IPS-15b (cell line): Measurements from ENCODE around the gene PA2G4.

Source experiments
- H3K27me3 ChIP-seq: one replicate; pipeline ENCODE4 v1.6.1; 2013; ENCODE audit warnings: low read length; ENCODE audit not compliant: control insufficient read depth, insufficient read depth
- H3K36me3 ChIP-seq: one replicate; pipeline ENCODE4 v1.6.1; 2013; ENCODE audit warnings: low read length; ENCODE audit not compliant: control insufficient read depth, insufficient read depth
- H3K4me1 ChIP-seq: one replicate; pipeline ENCODE4 v1.6.1; 2013; ENCODE audit warnings: mild to moderate bottlenecking, low read length; ENCODE audit not compliant: control insufficient read depth, insufficient read depth
- H3K4me3 ChIP-seq: one replicate; pipeline ENCODE4 v1.5.1; 2013; ENCODE audit warnings: low read depth, low read length
- H3K9ac ChIP-seq: one replicate; pipeline ENCODE4 v1.6.1; 2013; ENCODE audit warnings: low read depth, mild to moderate bottlenecking, low read length
- H3K9me3 ChIP-seq: one replicate; pipeline ENCODE4 v1.6.1; 2013; ENCODE audit warnings: mild to moderate bottlenecking, low read length; ENCODE audit not compliant: control insufficient read depth, insufficient read depth

The PA2G4 gene

GRCh38 chr12:56157201-56158028, 53.1 kb downstream of the PA2G4 start:
- peak overlapping the region; percentile 89 for H3K9ac ChIP-seq
- peaks cover 19% of the 10 kb centered on the region for H3K4me1 ChIP-seq
- peak overlapping the region; percentile 69 for H3K4me3 ChIP-seq
- no peaks in the 10 kb centered on the region for H3K9me3 ChIP-seq
- peaks cover 43% of the 10 kb centered on the region for H3K36me3 ChIP-seq
- H3K27me3 ChIP-seq = no peaks in the 10 kb centered on the region

- Histone ChIP-seq H3K9me3 (no peaks in the 10 kb centered on the region), H3K4me3 (peak within 1 kb of the TSS; percentile 98), H3K27me3 (no peaks in the 10 kb centered on the region), H3K9ac (peak within 1 kb of the TSS; percentile 96), H3K4me1 (peaks cover 21% of the 10 kb centered on the region), H3K36me3 (peaks cover 48% of the 10 kb centered on the region)
These were observed 53.9 kb downstream of the PA2G4 start, which contains the start of gene MYL6 for GRCh38 chr12:56158029-56158925. MYL6 (plus strand) TSS chr12:56158359; CDS start chr12:56158402, 43 bp downstream.

GRCh38 chr12:56158926-56159461, 54.6 kb downstream of the PA2G4 start:
- peaks cover 21% of the 10 kb centered on the region for H3K4me1 ChIP-seq
- no peaks in the 10 kb centered on the region for H3K27me3 ChIP-seq
- peaks cover 53% of the 10 kb centered on the region for H3K36me3 ChIP-seq
- peak overlapping the region; percentile 96 for H3K9ac ChIP-seq
- H3K4me3 ChIP-seq = peak overlapping the region; percentile 98
- no peaks in the 10 kb centered on the region for H3K9me3 ChIP-seq

- H3K4me1 ChIP-seq = peaks cover 21% of the 10 kb centered on the region
- no peaks in the 10 kb centered on the region for H3K27me3 ChIP-seq
- peak overlapping the region; percentile 30 for H3K9ac ChIP-seq
- H3K9me3 ChIP-seq = no peaks in the 10 kb centered on the region
- peaks cover 55% of the 10 kb centered on the region for H3K36me3 ChIP-seq
- H3K4me3 ChIP-seq = peak overlapping the region; percentile 98
These were observed 55.3 kb downstream of the PA2G4 start for GRCh38 chr12:56159482-56160192.

- H3K9me3 ChIP-seq = no peaks in the 10 kb centered on the region
- H3K4me3 ChIP-seq = peak overlapping the region; percentile 98
- peaks cover 57% of the 10 kb centered on the region for H3K36me3 ChIP-seq
- peak overlapping the region; percentile 8 for H3K9ac ChIP-seq
- peaks cover 21% of the 10 kb centered on the region for H3K4me1 ChIP-seq
- H3K27me3 ChIP-seq = no peaks in the 10 kb centered on the region
These were observed 55.9 kb downstream of the PA2G4 start for GRCh38 chr12:56160193-56160763.

GRCh38 chr12:56160894-56161689, 56.7 kb downstream of the PA2G4 start:
- peak overlapping the region; percentile 8 for H3K9ac ChIP-seq
- no peaks in the 10 kb centered on the region for H3K9me3 ChIP-seq
- H3K4me3 ChIP-seq = no peak overlapping the region
- H3K36me3 ChIP-seq = peaks cover 56% of the 10 kb centered on the region
- peaks cover 21% of the 10 kb centered on the region for H3K4me1 ChIP-seq
- H3K27me3 ChIP-seq = no peaks in the 10 kb centered on the region

- no peak overlapping the region for H3K4me3 ChIP-seq
- no peak overlapping the region for H3K9ac ChIP-seq
- peaks cover 56% of the 10 kb centered on the region for H3K36me3 ChIP-seq
- no peaks in the 10 kb centered on the region for H3K27me3 ChIP-seq
- peaks cover 21% of the 10 kb centered on the region for H3K4me1 ChIP-seq
- H3K9me3 ChIP-seq = no peaks in the 10 kb centered on the region
These were observed 57.5 kb downstream of the PA2G4 start for GRCh38 chr12:56161690-56162351.

- Histone ChIP-seq H3K9ac (peak overlapping the region; percentile 51), H3K4me3 (no peak overlapping the region), H3K27me3 (no peaks in the 10 kb centered on the region), H3K4me1 (peaks cover 19% of the 10 kb centered on the region), H3K36me3 (peaks cover 61% of the 10 kb centered on the region), H3K9me3 (no peaks in the 10 kb centered on the region)
These were observed 58.3 kb downstream of the PA2G4 start for GRCh38 chr12:56162468-56163290.
